OCI-LY7 (cell line): Measurements from ENCODE around the gene SLC22A8. TPM values are rescaled to one million over a fixed set of nuclear protein-coding genes. Genes with fewer than 3 reads are reported as not detected.

Experiments
- BruUV-seq: library from RNA; stranded (reverse); fragments of 400-500 nt; replicated peaks from 2 replicates; lab custom pipeline; 2021; lab: Mats Ljungman, UMichigan
- CTCF ChIA-PET: fragments of 300-600 bp; sonication (Branson Sonifier 250); formaldehyde crosslinking; loops from one replicate; lab custom pipeline; 2022; ENCODE audit warnings: antibody characterized with exemption; ENCODE audit not compliant: unreplicated experiment; lab: Charles Lee
- POLR2A ChIA-PET: fragments of 300-600 bp; sonication (Branson Sonifier 250); formaldehyde crosslinking; loops from one replicate; lab custom pipeline; 2022; ENCODE audit warnings: antibody characterized with exemption; lab: Charles Lee
- DNase-seq: peaks from one replicate; pipeline ENCODE4 v3.0.0-alpha.2; 2015; ENCODE audit warnings: low spot score
- H2AFZ ChIP-seq: fragments of 200-600 bp; sonication (generic), shearing (Covaris generic); 2 replicates; pipeline ENCODE4 v1.6.1; 2014; ENCODE audit warnings: mild to moderate bottlenecking, antibody characterized with exemption, low read length, moderate library complexity
- H3K27ac ChIP-seq: fragments of 200-600 bp; sonication (generic); 2 replicates; pipeline ENCODE4 v1.5.1; 2014; ENCODE audit warnings: mixed run types, low read depth, mild to moderate bottlenecking, moderate library complexity, low read length, inconsistent platforms; ENCODE audit not compliant: poor library complexity, severe bottlenecking
- H3K36me3 ChIP-seq: fragments of 200-600 bp; sonication (generic); 2 replicates; pipeline ENCODE4 v1.6.1; 2014; ENCODE audit warnings: mild to moderate bottlenecking, antibody characterized with exemption, low read length, moderate library complexity, mixed read lengths; ENCODE audit not compliant: insufficient read depth
- H3K4me1 ChIP-seq: fragments of 200-600 bp; sonication (generic); 2 replicates; pipeline ENCODE4 v1.5.1; 2014; ENCODE audit warnings: mild to moderate bottlenecking, low read length; ENCODE audit not compliant: insufficient read depth, poor library complexity, severe bottlenecking
- H3K4me2 ChIP-seq: fragments of 200-600 bp; sonication (generic); 2 replicates; pipeline ENCODE4 v1.6.1; 2014; ENCODE audit warnings: mild to moderate bottlenecking, low read length
- H3K4me3 ChIP-seq: fragments of 200-600 bp; sonication (generic); 2 replicates; pipeline ENCODE4 v1.5.1; 2014; ENCODE audit warnings: mild to moderate bottlenecking, low read depth, low read length; ENCODE audit not compliant: poor library complexity, severe bottlenecking
- H3K79me2 ChIP-seq: fragments of 200-600 bp; sonication (generic); 2 replicates; pipeline ENCODE4 v1.6.1; 2016; ENCODE audit warnings: low read depth, mild to moderate bottlenecking, low read length, moderate library complexity, mixed read lengths; ENCODE audit not compliant: insufficient read depth
- H3K9me2 ChIP-seq: fragments of 200-600 bp; sonication (generic); 2 replicates; pipeline ENCODE4 v1.6.1; 2016; ENCODE audit warnings: mild to moderate bottlenecking, low read length, mixed read lengths; ENCODE audit not compliant: insufficient read depth
- H3K9me3 ChIP-seq: fragments of 200-600 bp; sonication (generic); 2 replicates; pipeline ENCODE4 v1.6.1; 2014; ENCODE audit warnings: mild to moderate bottlenecking, mixed run types, low read length, mixed read lengths
- H4K20me1 ChIP-seq: fragments of 200-600 bp; sonication (generic); 2 replicates; pipeline ENCODE4 v1.6.1; 2014; ENCODE audit warnings: mild to moderate bottlenecking, antibody characterized with exemption, low read length, moderate library complexity, mixed read lengths; ENCODE audit not compliant: insufficient read depth
- CTCF ChIP-seq: fragments of 200-600 bp; sonication (generic); conservative IDR thresholded peaks from 2 replicates; pipeline ENCODE4 v1.5.1; 2014; ENCODE audit warnings: mild to moderate bottlenecking, antibody characterized with exemption, low read length, moderate library complexity, mixed read lengths
- EZH2phosphoT487 ChIP-seq: fragments of 200-600 bp; sonication (generic); IDR thresholded peaks from 2 replicates; pipeline ENCODE4 v1.6.1; 2018; ENCODE audit warnings: low read depth, borderline replicate concordance, mild to moderate bottlenecking, mixed run types, antibody characterized with exemption, low read length, moderate library complexity, mixed read lengths
- intact Hi-C: fragments of 100-400 bp; cut with micrococcal nuclease; formaldehyde crosslinking; loops from one replicate; pipeline ENCODE4 v1.10.0; 2022; ENCODE audit not compliant: unreplicated experiment
- total RNA-seq, 2 experiments: library from RNA; depleted of rRNA in 1 of 2; stranded (reverse); fragments of >200 nt in 1 of 2; shearing (Covaris generic) in 1 of 2; gene quantifications; 2 replicates each; pipeline ENCODE4 v1.2.3, GENCODE V29; 2014 to 2022

The SLC22A8 gene
- total RNA-seq, 2 experiments from 2014 or later: not detected

GRCh38 chr11:63001456-63001855 lies 14.2 kb downstream of the SLC22A8 start:
- CTCF ChIA-PET: no interaction called here

GRCh38 chr11:62999649-63000048 lies 16.0 kb downstream of the SLC22A8 start:
- Histone ChIP-seq H2AFZ (no peak overlapping the region), H3K9me3 (no peaks in the 10 kb centered on the region), H3K9me2 (no peaks in the 10 kb centered on the region), H3K36me3 (no peaks in the 10 kb centered on the region), H3K4me3 (no peak overlapping the region), H3K4me2 (no peak overlapping the region), H4K20me1 (no peaks in the 10 kb centered on the region; the same call in 1 of the 2 replicates), H3K27ac (no peak overlapping the region), H3K79me2 (no peaks in the 10 kb centered on the region), H3K4me1 (no peaks in the 10 kb centered on the region)
- CTCF ChIA-PET: no interaction called here
- intact Hi-C loops: no loop called here
- no peak for DNase-seq
- POLR2A ChIA-PET: no interaction called here
- BruUV-seq: no TSS peak
- TF ChIP-seq EZH2phosphoT487 (no peak), CTCF (no peak)

More at GRCh38 chr11:63001456-63001855, 14.2 kb downstream of the SLC22A8 start:
- Histone ChIP-seq H3K79me2 (no peaks in the 10 kb centered on the region), H3K4me1 (no peaks in the 10 kb centered on the region), H3K27ac (no peak overlapping the region), H3K9me2 (no peaks in the 10 kb centered on the region), H3K4me3 (no peak overlapping the region), H4K20me1 (no peaks in the 10 kb centered on the region; the same call in 1 of the 2 replicates), H3K36me3 (no peaks in the 10 kb centered on the region), H3K9me3 (no peaks in the 10 kb centered on the region), H2AFZ (no peak overlapping the region), H3K4me2 (no peak overlapping the region)
- TF ChIP-seq EZH2phosphoT487 (no peak), CTCF (no peak)
- no TSS peak for BruUV-seq
- POLR2A ChIA-PET: interaction anchor here (0.6 kb wide), 1 partner anchor 991 kb away, joined by 4 read pairs; no protein-coding TSS in a partner anchor
- intact Hi-C loops: no loop called here
- no peak for DNase-seq

- no peak overlapping the region for H3K4me2 ChIP-seq
- CTCF ChIA-PET: no interaction called here
- no TSS peak for BruUV-seq
Observed at GRCh38 chr11:62999156-62999555, 16.5 kb downstream of the SLC22A8 start.

More at GRCh38 chr11:62999156-62999555, 16.5 kb downstream of the SLC22A8 start:
- Histone ChIP-seq H4K20me1 (no peaks in the 10 kb centered on the region; the same call in 1 of the 2 replicates), H3K79me2 (no peaks in the 10 kb centered on the region), H3K9me2 (no peaks in the 10 kb centered on the region), H3K27ac (no peak overlapping the region), H3K9me3 (no peaks in the 10 kb centered on the region), H3K4me3 (no peak overlapping the region), H2AFZ (no peak overlapping the region), H3K4me1 (no peaks in the 10 kb centered on the region), H3K36me3 (no peaks in the 10 kb centered on the region)
- DNase-seq: no peak
- intact Hi-C loops: no loop called here
- POLR2A ChIA-PET: no interaction called here
- TF ChIP-seq EZH2phosphoT487 (no peak), CTCF (no peak)
